ENCODE results near the gene STRA8. TPM values are rescaled to one million over a fixed set of nuclear protein-coding genes. Genes with fewer than 3 reads are reported as not detected.

Gene STRA8
- total RNA-seq, 1 donor from 2014 or later = not detected

DNA sequence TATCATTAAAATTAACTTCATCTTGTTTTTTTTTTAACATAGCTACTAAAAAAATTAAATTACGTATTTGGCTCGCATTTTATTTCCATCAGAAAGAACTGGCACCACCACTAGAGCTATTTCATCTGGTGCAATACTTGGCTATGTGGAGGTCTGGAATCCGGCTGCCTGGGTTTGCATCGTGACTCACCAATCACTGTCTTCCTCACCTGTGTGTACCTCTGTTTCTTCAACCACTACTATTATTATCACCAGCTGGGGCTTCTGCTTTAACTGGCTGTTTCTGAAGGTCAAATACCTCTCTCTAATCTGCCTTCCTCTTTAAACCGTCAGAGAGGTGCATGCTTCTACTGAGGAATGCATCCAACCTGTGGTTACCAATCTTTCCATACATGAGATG, 28.8 kb upstream of the STRA8 start:
- Mint-ChIP-seq H3K27ac (ENCODE audit: unreplicated experiment) (no peak overlapping the region), H3K4me3 (no peak overlapping the region), H3K36me3 (ENCODE audit: low read depth) (peaks cover 6% of the 10 kb centered on the region), H3K9me3 (no peaks in the 10 kb centered on the region), H3K27me3 (ENCODE audit: low read depth) (no peaks in the 10 kb centered on the region), H3K4me1 (peaks cover 11% of the 10 kb centered on the region)
- TF ChIP-seq, protein P1, sequence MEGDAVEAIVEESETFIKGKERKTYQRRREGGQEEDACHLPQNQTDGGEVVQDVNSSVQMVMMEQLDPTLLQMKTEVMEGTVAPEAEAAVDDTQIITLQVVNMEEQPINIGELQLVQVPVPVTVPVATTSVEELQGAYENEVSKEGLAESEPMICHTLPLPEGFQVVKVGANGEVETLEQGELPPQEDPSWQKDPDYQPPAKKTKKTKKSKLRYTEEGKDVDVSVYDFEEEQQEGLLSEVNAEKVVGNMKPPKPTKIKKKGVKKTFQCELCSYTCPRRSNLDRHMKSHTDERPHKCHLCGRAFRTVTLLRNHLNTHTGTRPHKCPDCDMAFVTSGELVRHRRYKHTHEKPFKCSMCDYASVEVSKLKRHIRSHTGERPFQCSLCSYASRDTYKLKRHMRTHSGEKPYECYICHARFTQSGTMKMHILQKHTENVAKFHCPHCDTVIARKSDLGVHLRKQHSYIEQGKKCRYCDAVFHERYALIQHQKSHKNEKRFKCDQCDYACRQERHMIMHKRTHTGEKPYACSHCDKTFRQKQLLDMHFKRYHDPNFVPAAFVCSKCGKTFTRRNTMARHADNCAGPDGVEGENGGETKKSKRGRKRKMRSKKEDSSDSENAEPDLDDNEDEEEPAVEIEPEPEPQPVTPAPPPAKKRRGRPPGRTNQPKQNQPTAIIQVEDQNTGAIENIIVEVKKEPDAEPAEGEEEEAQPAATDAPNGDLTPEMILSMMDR (conservative IDR thresholded peaks at IDR 0.05) = no peak
- no peak for DNase-seq (ENCODE audit: low read depth, low spot score)

GRCh38 chr7:135205850-135206249, 27.8 kb upstream of the STRA8 start:
- DNase-seq (ENCODE audit: low read depth, low spot score) = no peak
- Mint-ChIP-seq H3K27ac (ENCODE audit: unreplicated experiment) (peak overlapping the region; percentile 6), H3K27me3 (ENCODE audit: low read depth) (no peaks in the 10 kb centered on the region), H3K4me1 (peaks cover 16% of the 10 kb centered on the region), H3K36me3 (ENCODE audit: low read depth) (peaks cover 6% of the 10 kb centered on the region), H3K4me3 (no peak overlapping the region), H3K9me3 (no peaks in the 10 kb centered on the region)
- TF ChIP-seq, protein P1 (conservative IDR thresholded peaks at IDR 0.05) = no peak

GRCh38 chr7:135206941-135207391, 26.7 kb upstream of the STRA8 start:
- Mint-ChIP-seq H3K27me3 (ENCODE audit: low read depth) (no peaks in the 10 kb centered on the region), H3K9me3 (no peaks in the 10 kb centered on the region), H3K4me3 (no peak overlapping the region), H3K4me1 (peaks cover 16% of the 10 kb centered on the region), H3K27ac (ENCODE audit: unreplicated experiment) (no peak overlapping the region), H3K36me3 (ENCODE audit: low read depth) (peaks cover 6% of the 10 kb centered on the region)
- no peak for DNase-seq (ENCODE audit: low read depth, low spot score)
- TF ChIP-seq, protein P1 (conservative IDR thresholded peaks at IDR 0.05) = no peak

DNA sequence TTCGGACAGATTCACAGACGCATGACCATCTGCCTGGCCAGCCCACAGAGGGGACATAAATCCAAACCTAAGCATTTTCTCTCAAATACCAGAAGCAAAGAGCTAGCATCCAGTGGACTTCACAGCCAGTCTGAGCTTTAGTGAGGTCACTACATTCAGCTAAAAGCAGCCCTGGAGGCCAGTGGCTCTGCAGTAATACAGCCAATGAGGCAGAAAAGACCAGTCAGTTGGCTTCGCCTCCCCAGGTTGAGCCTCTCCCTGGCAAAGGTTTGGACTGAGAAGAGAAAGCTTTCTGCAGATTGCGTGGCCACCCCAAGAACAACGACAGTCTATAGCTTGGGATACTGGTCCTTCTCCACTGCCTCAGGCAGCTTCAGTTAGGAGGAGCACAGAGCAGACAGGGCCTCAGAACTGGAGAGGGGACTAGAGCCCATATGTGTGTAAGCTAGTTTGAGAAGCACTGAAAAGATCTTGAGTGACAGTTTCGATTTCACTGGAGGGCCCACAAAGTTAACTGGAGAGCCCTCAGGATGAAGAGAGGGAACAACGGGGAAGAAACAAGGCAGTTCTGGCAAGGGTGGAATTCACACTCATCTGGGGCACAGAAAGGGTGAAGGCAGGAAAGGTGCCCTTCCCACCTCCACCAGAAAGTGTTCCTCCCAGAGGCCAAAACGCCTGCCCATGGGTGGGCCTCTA, 26.1 kb upstream of the STRA8 start:
- peak overlapping the region; percentile 27 for H3K4me3 Mint-ChIP-seq
- TF ChIP-seq, protein P1 (conservative IDR thresholded peaks at IDR 0.05) = no peak
- peaks cover 17% of the 10 kb centered on the region for H3K4me1 Mint-ChIP-seq
- peaks cover 6% of the 10 kb centered on the region for H3K36me3 Mint-ChIP-seq (ENCODE audit: low read depth)
- DNase-seq (ENCODE audit: low read depth, low spot score) = no peak
- H3K9me3 Mint-ChIP-seq = no peaks in the 10 kb centered on the region
- no peaks in the 10 kb centered on the region for H3K27me3 Mint-ChIP-seq (ENCODE audit: low read depth)
- no peak overlapping the region for H3K27ac Mint-ChIP-seq (ENCODE audit: unreplicated experiment)

GRCh38 chr7:135208102-135208793, 25.4 kb upstream of the STRA8 start:
- Mint-ChIP-seq H3K27me3 (ENCODE audit: low read depth) (no peaks in the 10 kb centered on the region), H3K4me3 (peak overlapping the region; percentile 97), H3K9me3 (no peaks in the 10 kb centered on the region), H3K36me3 (ENCODE audit: low read depth) (peaks cover 6% of the 10 kb centered on the region), H3K4me1 (peaks cover 17% of the 10 kb centered on the region), H3K27ac (ENCODE audit: unreplicated experiment) (no peak overlapping the region)
- TF ChIP-seq, protein P1 (conservative IDR thresholded peaks at IDR 0.05) = no peak
- DNase-seq (ENCODE audit: low read depth, low spot score) = no peak
